Sigmoid colon (tissue), 4 donors: Measurements from ENCODE around the gene KRTAP10-6.

Experiments used
- EP300 ChIP-seq, 4 donors: sonication (generic); formaldehyde crosslinking; IDR thresholded peaks; one replicate each; pipeline ENCODE4 v1.6.1; 2017; ENCODE audit warnings: antibody characterized with exemption in 4 of 4
- POLR2A ChIP-seq, 2 donors: fragments of 450-650 bp; IDR thresholded peaks; one replicate each; pipeline ENCODE4 v1.6.1; 2016; ENCODE audit warnings: antibody characterized with exemption in 2 of 2, mild to moderate bottlenecking in 2 of 2, moderate library complexity in 2 of 2
- POLR2AphosphoS5 ChIP-seq, 4 donors: sonication (generic); formaldehyde crosslinking; IDR thresholded peaks; one replicate each; pipeline ENCODE4 v1.6.1; 2017; ENCODE audit warnings: antibody characterized with exemption in 4 of 4
- TF ChIP-seq, protein P1 (sequence below), 4 experiments: fragments of 450-650 bp in 3 of 4; fragments of 200-600 bp in 1 of 4; IDR thresholded peaks; one replicate each; pipeline ENCODE4 v1.5.1; 2016 to 2019; ENCODE audit warnings: antibody characterized with exemption in 4 of 4, mild to moderate bottlenecking in 3 of 4, moderate library complexity in 2 of 4

- TF ChIP-seq POLR2A (IDR thresholded peaks at IDR 0.05) (no peak), EP300 (IDR thresholded peaks at IDR 0.05) (no peak), POLR2AphosphoS5 (IDR thresholded peaks at IDR 0.05) (no peak)
- TF ChIP-seq, protein P1, sequence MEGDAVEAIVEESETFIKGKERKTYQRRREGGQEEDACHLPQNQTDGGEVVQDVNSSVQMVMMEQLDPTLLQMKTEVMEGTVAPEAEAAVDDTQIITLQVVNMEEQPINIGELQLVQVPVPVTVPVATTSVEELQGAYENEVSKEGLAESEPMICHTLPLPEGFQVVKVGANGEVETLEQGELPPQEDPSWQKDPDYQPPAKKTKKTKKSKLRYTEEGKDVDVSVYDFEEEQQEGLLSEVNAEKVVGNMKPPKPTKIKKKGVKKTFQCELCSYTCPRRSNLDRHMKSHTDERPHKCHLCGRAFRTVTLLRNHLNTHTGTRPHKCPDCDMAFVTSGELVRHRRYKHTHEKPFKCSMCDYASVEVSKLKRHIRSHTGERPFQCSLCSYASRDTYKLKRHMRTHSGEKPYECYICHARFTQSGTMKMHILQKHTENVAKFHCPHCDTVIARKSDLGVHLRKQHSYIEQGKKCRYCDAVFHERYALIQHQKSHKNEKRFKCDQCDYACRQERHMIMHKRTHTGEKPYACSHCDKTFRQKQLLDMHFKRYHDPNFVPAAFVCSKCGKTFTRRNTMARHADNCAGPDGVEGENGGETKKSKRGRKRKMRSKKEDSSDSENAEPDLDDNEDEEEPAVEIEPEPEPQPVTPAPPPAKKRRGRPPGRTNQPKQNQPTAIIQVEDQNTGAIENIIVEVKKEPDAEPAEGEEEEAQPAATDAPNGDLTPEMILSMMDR (IDR thresholded peaks at IDR 0.05) = no peak
These were observed 9.5 kb upstream of the KRTAP10-6 start for GRCh38 chr21:44601596-44602462.
